IMR-90 (cell line): ENCODE results near the gene SERPINH1. TPM values are rescaled to one million over a fixed set of nuclear protein-coding genes. Genes with fewer than 3 reads are reported as not detected.

Experiments
- ATAC-seq: fragments of 200-7000 bp; cut with Tn5 transposase; 2 replicates; pipeline ENCODE4 v1.9.1; 2020; ENCODE audit warnings: low read depth, mild to moderate bottlenecking, moderate library complexity
- BruUV-seq: library from RNA; stranded (reverse); fragments of 400-500 nt; replicated peaks from 2 replicates; lab custom pipeline; 2021; lab: Mats Ljungman, UMichigan
- CTCF ChIA-PET: fragments of 300-600 bp; formaldehyde crosslinking; extraction: SDS; loops from one replicate; lab custom pipeline; 2021; ENCODE audit warnings: antibody characterized with exemption; lab: Yijun Ruan, JAX
- POLR2A ChIA-PET: fragments of 300-600 bp; sonication (Branson Sonifier 250); formaldehyde crosslinking; loops from one replicate; lab custom pipeline; 2022; ENCODE audit warnings: antibody characterized with exemption; ENCODE audit not compliant: unreplicated experiment; lab: Charles Lee
- DNase-seq: peaks from one replicate; pipeline ENCODE4 v3.0.0; 2013
- H2AFZ ChIP-seq: replicated peaks from 2 replicates; pipeline ENCODE3; 2013; ENCODE audit warnings: low read length, mild to moderate bottlenecking; ENCODE audit not compliant: poor library complexity
- H2AK5ac ChIP-seq: 2 replicates; pipeline ENCODE4 v1.6.1; 2013; ENCODE audit warnings: low read depth, low read length, inconsistent platforms
- H2AK9ac ChIP-seq: replicated peaks from 2 replicates; pipeline ENCODE3; 2013; ENCODE audit warnings: mild to moderate bottlenecking, low read depth, low read length, moderate library complexity; ENCODE audit not compliant: poor library complexity
- H2BK120ac ChIP-seq: 2 replicates; pipeline ENCODE4 v1.6.1; 2013; ENCODE audit warnings: low read depth, low read length, inconsistent platforms
- H2BK15ac ChIP-seq: 3 replicates; pipeline ENCODE4 v1.6.1; 2013; ENCODE audit warnings: low read depth, low read length, inconsistent platforms
- H2BK20ac ChIP-seq: 2 replicates; pipeline ENCODE4 v1.6.1; 2013; ENCODE audit warnings: low read depth, mild to moderate bottlenecking, inconsistent platforms, low read length, moderate library complexity
- H2BK5ac ChIP-seq: 2 replicates; pipeline ENCODE4 v1.6.1; 2013; ENCODE audit warnings: mild to moderate bottlenecking, low read depth, low read length, inconsistent platforms; ENCODE audit not compliant: poor library complexity, severe bottlenecking
- H3K14ac ChIP-seq: replicated peaks from 2 replicates; pipeline ENCODE4 v1.6.1; 2013; ENCODE audit warnings: low read depth, low read length, inconsistent platforms
- H3K18ac ChIP-seq: 2 replicates; pipeline ENCODE4 v1.6.1; 2013; ENCODE audit warnings: low read depth, low read length, control low read depth
- H3K23ac ChIP-seq: 2 replicates; pipeline ENCODE4 v1.6.1; 2013; ENCODE audit warnings: low read depth, low read length, inconsistent platforms
- H3K27ac ChIP-seq: 2 replicates; pipeline ENCODE4 v1.5.1; 2013; ENCODE audit warnings: mild to moderate bottlenecking, control low read depth, low read length; ENCODE audit not compliant: insufficient read depth
- H3K27me3 ChIP-seq: 2 replicates; pipeline ENCODE4 v1.6.1; 2013; ENCODE audit warnings: low read length; ENCODE audit not compliant: control insufficient read depth, insufficient read depth
- H3K36me3 ChIP-seq: 2 replicates; pipeline ENCODE4 v1.6.1; 2013; ENCODE audit warnings: low read length, mixed read lengths; ENCODE audit not compliant: control insufficient read depth, insufficient read depth
- H3K4ac ChIP-seq: 2 replicates; pipeline ENCODE4 v1.6.1; 2013; ENCODE audit warnings: low read depth, low read length, inconsistent platforms
- H3K4me1 ChIP-seq: 2 replicates; pipeline ENCODE4 v1.6.1; 2013; ENCODE audit warnings: low read length, mixed read lengths; ENCODE audit not compliant: control insufficient read depth, insufficient read depth
- H3K4me2 ChIP-seq: 2 replicates; pipeline ENCODE4 v1.6.1; 2013; ENCODE audit warnings: low read depth, mild to moderate bottlenecking, control low read depth, low read length, moderate library complexity
- H3K4me3 ChIP-seq: 2 replicates; pipeline ENCODE4 v1.5.1; 2013; ENCODE audit warnings: low read depth, mild to moderate bottlenecking, control low read depth, low read length, moderate library complexity; ENCODE audit not compliant: insufficient read depth
- H3K56ac ChIP-seq: 2 replicates; pipeline ENCODE4 v1.6.1; 2013; ENCODE audit warnings: low read length, inconsistent platforms; ENCODE audit not compliant: insufficient read depth; ENCODE audit errors: extremely low read depth
- H3K79me1 ChIP-seq, 2 experiments: 2 replicates each; pipeline ENCODE4 v1.6.1; 2013; ENCODE audit warnings: low read length in 2 of 2, inconsistent platforms in 1 of 2, low read depth in 1 of 2
- H3K9ac ChIP-seq: 2 replicates; pipeline ENCODE4 v1.6.1; 2013; ENCODE audit warnings: low read depth, low read length, control low read depth
- H3K9me1 ChIP-seq: 2 replicates; pipeline ENCODE4 v1.6.1; 2013; ENCODE audit warnings: low read length, inconsistent platforms; ENCODE audit not compliant: insufficient read depth
- H3K9me3 ChIP-seq: 2 replicates; pipeline ENCODE4 v1.6.1; 2013; ENCODE audit warnings: low read length; ENCODE audit not compliant: control insufficient read depth, insufficient read depth
- H4K20me1 ChIP-seq: 2 replicates; pipeline ENCODE4 v1.6.1; 2013; ENCODE audit warnings: low read length, inconsistent platforms; ENCODE audit not compliant: insufficient read depth
- H4K5ac ChIP-seq: 2 replicates; pipeline ENCODE4 v1.6.1; 2013; ENCODE audit warnings: mild to moderate bottlenecking, low read depth, low read length, control low read depth
- H4K8ac ChIP-seq, 2 experiments: 2 replicates each; pipeline ENCODE4 v1.6.1; 2013; ENCODE audit warnings: low read depth in 2 of 2, low read length in 2 of 2, control low read depth in 1 of 2, inconsistent platforms in 1 of 2
- H4K91ac ChIP-seq: 2 replicates; pipeline ENCODE4 v1.6.1; 2013; ENCODE audit warnings: low read depth, low read length, inconsistent platforms; ENCODE audit not compliant: insufficient read depth
- CEBPB ChIP-seq: IDR thresholded peaks from 2 replicates; pipeline ENCODE4 v1.6.1; 2012; ENCODE audit warnings: low read depth, low read length, improper control_type of control experiment
- CHD1 ChIP-seq: IDR thresholded peaks from 2 replicates; pipeline ENCODE4 v1.6.1; 2012; ENCODE audit warnings: low read depth, low read length, improper control_type of control experiment
- FOS ChIP-seq: fragments of 150-350 bp; IDR thresholded peaks from 2 replicates; pipeline ENCODE4 v1.6.1; 2016; ENCODE audit warnings: low read depth, low read length
- MAFK ChIP-seq: IDR thresholded peaks from 2 replicates; pipeline ENCODE4 v1.6.1; 2012; ENCODE audit warnings: low read depth, low read length, improper control_type of control experiment
- NFE2L2 ChIP-seq: fragments of 150-350 bp; IDR thresholded peaks from 2 replicates; pipeline ENCODE4 v1.6.1; 2016; ENCODE audit warnings: low read depth, mild to moderate bottlenecking, low read length
- POLR2A ChIP-seq: IDR thresholded peaks from 2 replicates; pipeline ENCODE4 v1.6.1; 2012; ENCODE audit warnings: mild to moderate bottlenecking, low read depth, low read length
- RAD21 ChIP-seq: IDR thresholded peaks from 2 replicates; pipeline ENCODE4 v1.6.1; 2012; ENCODE audit warnings: low read length, improper control_type of control experiment
- RCOR1 ChIP-seq: IDR thresholded peaks from 2 replicates; pipeline ENCODE4 v1.6.1; 2012; ENCODE audit warnings: mild to moderate bottlenecking, low read length, improper control_type of control experiment; ENCODE audit not compliant: insufficient replicate concordance
- USF2 ChIP-seq: fragments of 150-350 bp; IDR thresholded peaks from 2 replicates; pipeline ENCODE4 v1.6.1; 2017; ENCODE audit warnings: mild to moderate bottlenecking, antibody characterized with exemption, low read length, low read depth
- WGBS, 2 experiments: methylation state at CpG; one replicate each; pipeline versions ENCODE4 v1.1.5 to v1.1.7; 2013; ENCODE audit warnings: missing lambda C conversion rate in 2 of 2; ENCODE audit not compliant: insufficient read length in 1 of 2; ENCODE audit errors: extremely low coverage in 2 of 2; 5-methylcytosine and 5-hydroxymethylcytosine counted together
- dilution Hi-C: fragments of 300-500 bp; cut with HindIII; formaldehyde crosslinking; loops from one replicate; pipeline ENCODE4 v1.14.3; 2018; ENCODE audit warnings: low sequenced_read_pairs; ENCODE audit not compliant: unreplicated experiment
- in situ Hi-C: fragments of 300-500 bp; cut with MboI; formaldehyde crosslinking; loops from 3 replicates; pipeline ENCODE4 v1.14.3; 2019; ENCODE audit warnings: low sequenced_read_pairs, inconsistent platforms, mixed read lengths
- intact Hi-C: fragments of 100-400 bp; cut with micrococcal nuclease; formaldehyde crosslinking; loops from 2 replicates; pipeline ENCODE4 v1.10.0; 2022
- polyA plus RNA-seq, 3 experiments: library from polyadenylated mRNA; depleted of rRNA; stranded (reverse); fragments of >200 nt; gene quantifications; 2 replicates each; pipeline ENCODE4 v1.2.3, GENCODE V29; 2012; ENCODE audit warnings: low replicate concordance in 1 of 3
- total RNA-seq: library from RNA; depleted of rRNA; stranded (reverse); fragments of >200 nt; gene quantifications from 2 replicates; pipeline ENCODE4 v1.2.3, GENCODE V29; 2012
- TF ChIP-seq, protein P1 (sequence below): conservative IDR thresholded peaks from 2 replicates; pipeline ENCODE4 v1.5.1; 2012; ENCODE audit warnings: mild to moderate bottlenecking, low read depth, low read length, improper control_type of control experiment

The SERPINH1 gene
- total and polyA plus RNA-seq, 2 of the 4 experiments (the other 2 are of a cell fraction): 841 to 1,857 TPM

- TF ChIP-seq USF2: no peak
These were observed 33.9 kb upstream of the SERPINH1 start (continued) for GRCh38 chr11:75527938-75528735.

DNA sequence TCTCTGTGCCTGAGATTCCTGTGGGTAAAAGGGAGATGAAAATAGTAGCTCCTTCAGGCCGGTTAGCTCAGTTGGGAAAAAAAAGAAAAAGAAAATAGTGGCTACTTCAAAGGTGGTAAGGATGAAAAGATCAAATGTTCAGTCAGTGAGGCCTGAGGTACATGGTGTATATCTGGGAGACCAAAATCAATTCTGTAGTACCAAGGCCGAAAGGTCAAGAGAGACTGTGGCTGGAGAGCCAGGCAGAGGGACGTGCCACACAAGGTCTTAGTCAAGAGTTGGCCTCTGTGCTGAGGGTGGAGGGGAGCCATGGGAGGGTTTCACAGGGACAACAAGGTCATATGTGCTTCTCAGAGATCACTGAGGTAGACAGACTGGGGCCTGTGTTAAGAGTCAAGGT lies 31.5 kb upstream of the SERPINH1 start:
- H4K20me1 ChIP-seq: no peaks in the 10 kb centered on the region; the same call in 1 of the 2 replicates
- 93% methylated on average over 2 of the region's 3 CpGs; no CpG with 5 or more reads in 1 of the 2 experiments for WGBS, 2 experiments
- no peak overlapping the region for H4K5ac ChIP-seq
- no peaks in the 10 kb centered on the region for H3K9me1 ChIP-seq
- ATAC-seq: no peak
- no peak overlapping the region for H2BK120ac ChIP-seq
- H3K27me3 ChIP-seq: peaks cover 6% of the 10 kb centered on the region; the same call in 1 of the 2 replicates
- no peak overlapping the region for H2BK15ac ChIP-seq
- no peak for DNase-seq
- no peak overlapping the region for H3K18ac ChIP-seq
- no peak overlapping the region for H3K23ac ChIP-seq
- no peaks in the 10 kb centered on the region for H3K36me3 ChIP-seq
- no peak overlapping the region for H2AFZ ChIP-seq
- H2BK20ac ChIP-seq: no peak overlapping the region
- no peak overlapping the region for H3K4me3 ChIP-seq
- no peak overlapping the region for H4K91ac ChIP-seq
- no peak overlapping the region for H3K56ac ChIP-seq
- no peak overlapping the region for H3K4me2 ChIP-seq
- no peak overlapping the region for H3K27ac ChIP-seq
- in situ Hi-C loops: loop anchor here (5.0 to 25.0 kb wide), 2 partner anchors 83 to 243 kb away; no protein-coding TSS in a partner anchor
- no peak overlapping the region for H4K8ac ChIP-seq
- no peaks in the 10 kb centered on the region for H3K9me3 ChIP-seq
- POLR2A ChIA-PET: no interaction called here
- H2BK5ac ChIP-seq: no peak overlapping the region
- H3K79me1 ChIP-seq: no peaks in the 10 kb centered on the region; a peak in 2 of 4 replicates
- H3K9ac ChIP-seq: no peak overlapping the region
- peaks cover 2% of the 10 kb centered on the region; the same call in 1 of the 2 replicates for H3K4me1 ChIP-seq
- CTCF ChIA-PET: interaction anchor here (2.1 to 3.4 kb wide), 2 partner anchors 85 to 142 kb away, joined by 9 to 24 read pairs; no protein-coding TSS in a partner anchor
- H2AK5ac ChIP-seq: no peak overlapping the region
- TF ChIP-seq NFE2L2: no peak
- TF ChIP-seq CEBPB: no peak
- TF ChIP-seq, protein P1, sequence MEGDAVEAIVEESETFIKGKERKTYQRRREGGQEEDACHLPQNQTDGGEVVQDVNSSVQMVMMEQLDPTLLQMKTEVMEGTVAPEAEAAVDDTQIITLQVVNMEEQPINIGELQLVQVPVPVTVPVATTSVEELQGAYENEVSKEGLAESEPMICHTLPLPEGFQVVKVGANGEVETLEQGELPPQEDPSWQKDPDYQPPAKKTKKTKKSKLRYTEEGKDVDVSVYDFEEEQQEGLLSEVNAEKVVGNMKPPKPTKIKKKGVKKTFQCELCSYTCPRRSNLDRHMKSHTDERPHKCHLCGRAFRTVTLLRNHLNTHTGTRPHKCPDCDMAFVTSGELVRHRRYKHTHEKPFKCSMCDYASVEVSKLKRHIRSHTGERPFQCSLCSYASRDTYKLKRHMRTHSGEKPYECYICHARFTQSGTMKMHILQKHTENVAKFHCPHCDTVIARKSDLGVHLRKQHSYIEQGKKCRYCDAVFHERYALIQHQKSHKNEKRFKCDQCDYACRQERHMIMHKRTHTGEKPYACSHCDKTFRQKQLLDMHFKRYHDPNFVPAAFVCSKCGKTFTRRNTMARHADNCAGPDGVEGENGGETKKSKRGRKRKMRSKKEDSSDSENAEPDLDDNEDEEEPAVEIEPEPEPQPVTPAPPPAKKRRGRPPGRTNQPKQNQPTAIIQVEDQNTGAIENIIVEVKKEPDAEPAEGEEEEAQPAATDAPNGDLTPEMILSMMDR: no peak
- no peak for TF ChIP-seq CHD1
- no peak for TF ChIP-seq MAFK
- TF ChIP-seq POLR2A: no peak
- no peak for TF ChIP-seq FOS
- TF ChIP-seq USF2: no peak
- no peak for TF ChIP-seq RCOR1
- no peak for TF ChIP-seq RAD21
- no peak overlapping the region for H3K14ac ChIP-seq
- H3K4ac ChIP-seq: no peak overlapping the region
- no peak overlapping the region for H2AK9ac ChIP-seq
- intact Hi-C loops: loop anchor here (5.0 kb wide), 1 partner anchor 248 kb away; no protein-coding TSS in a partner anchor
- dilution Hi-C loops: no loop called here
- BruUV-seq: no TSS peak
